ENCODE data around the gene MYOCD.

- TF ChIP-seq SUZ12 (IDR thresholded peaks at IDR 0.05; ENCODE audit: extremely low read depth, insufficient read depth, insufficient read length) (no peak), ZNF274 (IDR thresholded peaks at IDR 0.05; ENCODE audit: low read depth, low read length) (no peak), YY1 (IDR thresholded peaks at IDR 0.05; ENCODE audit: insufficient read depth, insufficient read length) (no peak)
Measured at GRCh38 chr17:12727881-12728280, 62.2 kb downstream of the MYOCD start.
